Right lobe of liver (tissue), 4 donors: Measurements from ENCODE around the gene ANP32D.

Experiments
- CTCF ChIP-seq, 4 donors: fragments of 200-600 bp in 3 of 4; fragments of 450-650 bp in 1 of 4; IDR thresholded peaks; one replicate each; pipeline versions ENCODE4 v1.5.1 to v1.8.0; 2016 to 2022; ENCODE audit warnings: antibody characterized with exemption in 4 of 4, mild to moderate bottlenecking in 2 of 4
- POLR2A ChIP-seq: fragments of 450-650 bp; IDR thresholded peaks from one replicate; pipeline ENCODE4 v1.6.1; 2017; ENCODE audit warnings: antibody characterized with exemption, mild to moderate bottlenecking
- donor health status: DM: no; HTN: no; CAD: no.
- donor health status: DM: no; HTN: no; CAD: no.
- donor health status: DM: no; HTN: yes; CAD: no.

- TF ChIP-seq POLR2A (no peak), CTCF (IDR thresholded peaks at IDR 0.05) (no peak)
Measured at GRCh38 chr12:48446161-48446776, 26.1 kb upstream of the ANP32D start.
